K562 (cell line): ENCODE data around the gene DCAF15. TPM values are rescaled to one million over a fixed set of nuclear protein-coding genes. Genes with fewer than 3 reads are reported as not detected.

Experiments
- CHD4 ChIP-seq: fragments of 200-600 bp; sonication (generic); IDR thresholded peaks from 3 replicates; pipeline ENCODE4 v1.6.1; 2012; ENCODE audit warnings: low read depth, mild to moderate bottlenecking, mixed read lengths, low read length, inconsistent platforms; ENCODE audit not compliant: insufficient read depth, insufficient replicate concordance, poor library complexity, severe bottlenecking
- RBM15 ChIP-seq: fragments of 200-400 bp; formaldehyde crosslinking; IDR thresholded peaks from 2 replicates; pipeline ENCODE4 v1.6.1; 2018; ENCODE audit warnings: mild to moderate bottlenecking, low read length, moderate library complexity; ENCODE audit not compliant: insufficient read depth
- TRIM28 ChIP-seq: fragments of 450-650 bp; IDR thresholded peaks from 2 replicates; pipeline ENCODE4 v1.6.1; 2017
- ZNF143 ChIP-seq: sonication (generic); formaldehyde crosslinking; IDR thresholded peaks from 2 replicates; pipeline ENCODE4 v1.9.0; 2022; ENCODE audit warnings: mild to moderate bottlenecking, missing genetic modification reagents
- ZNF197 ChIP-seq: fragments of 200-800 bp; sonication (Bioruptor generic); IDR thresholded peaks from 2 replicates; pipeline ENCODE4 v1.6.1; 2016; ENCODE audit warnings: low read depth, missing genetic modification characterization, missing compliant biosample characterization
- ZNF282 ChIP-seq: sonication (generic); formaldehyde crosslinking; IDR thresholded peaks from 2 replicates; pipeline ENCODE4 v1.8.1; 2023; ENCODE audit warnings: missing genetic modification reagents
- polyA plus RNA-seq, 8 experiments: library from polyadenylated mRNA; depleted of rRNA in 4 of 8; stranded (reverse) in 5 of 8; unstranded in 3 of 8; fragments of >200 nt; fragmentation: Nextera tagmentation in 2 of 8; fragmentation: Illumina TruSeq in 1 of 8; extraction: Ambion mirVana in 2 of 8; extraction: Trizol in 1 of 8; gene quantifications; 2 replicates each; pipeline versions ENCODE4 v1.2.1 to v1.2.3, GENCODE V29; 2011 to 2014; ENCODE audit warnings: inconsistent platforms in 1 of 8, missing spikeins in 1 of 8
- total RNA-seq, 7 experiments: library from RNA; depleted of rRNA in 6 of 7; stranded (reverse); fragments of >200 nt in 6 of 7; fragmentation: Illumina TruSeq in 2 of 7; extraction: Trizol in 2 of 7; gene quantifications; 2 replicates each; pipeline versions ENCODE4 v1.2.1 to v1.2.3, GENCODE V29; 2011 to 2021; ENCODE audit warnings: low replicate concordance in 1 of 7
- TF ChIP-seq, protein P1 (sequence below), 2 experiments: fragments of 450-650 bp in 1 of 2; sonication (generic) in 1 of 2; formaldehyde crosslinking in 1 of 2; IDR thresholded peaks; 2 replicates each; pipeline versions ENCODE4 v1.7.1 to v1.9.0; 2016 to 2022; ENCODE audit warnings: inconsistent platforms in 1 of 2, mild to moderate bottlenecking in 1 of 2, missing genetic modification reagents in 1 of 2
- TF ChIP-seq, protein P2 (sequence below): fragments of 250-450 bp; sonication (Bioruptor Pico); IDR thresholded peaks from 2 replicates; pipeline ENCODE4 v1.8.0; 2022; ENCODE audit warnings: inconsistent platforms, mild to moderate bottlenecking, moderate library complexity, borderline replicate concordance
- TF ChIP-seq, protein P3 (sequence below): fragments of 250-450 bp; sonication (Bioruptor Pico); IDR thresholded peaks from 2 replicates; pipeline ENCODE4 v1.8.0; 2022; ENCODE audit warnings: inconsistent platforms
- TF ChIP-seq, protein P4 (sequence below): fragments of 450-650 bp; formaldehyde crosslinking; IDR thresholded peaks from 2 replicates; pipeline ENCODE4 v1.4.0; 2020; ENCODE audit warnings: mild to moderate bottlenecking
- TF ChIP-seq, protein P5 (sequence below): sonication (generic); formaldehyde crosslinking; IDR thresholded peaks from 2 replicates; pipeline ENCODE4 v1.8.0; 2022; ENCODE audit warnings: missing genetic modification reagents, mild to moderate bottlenecking, moderate library complexity, borderline replicate concordance

The DCAF15 gene
- total and polyA plus RNA-seq, 9 of the 15 experiments (the other 6 are each of a cell fraction or from before 2014, with no cell fraction given), result 0.17 to 68.5 (median 27.7) TPM

DNA sequence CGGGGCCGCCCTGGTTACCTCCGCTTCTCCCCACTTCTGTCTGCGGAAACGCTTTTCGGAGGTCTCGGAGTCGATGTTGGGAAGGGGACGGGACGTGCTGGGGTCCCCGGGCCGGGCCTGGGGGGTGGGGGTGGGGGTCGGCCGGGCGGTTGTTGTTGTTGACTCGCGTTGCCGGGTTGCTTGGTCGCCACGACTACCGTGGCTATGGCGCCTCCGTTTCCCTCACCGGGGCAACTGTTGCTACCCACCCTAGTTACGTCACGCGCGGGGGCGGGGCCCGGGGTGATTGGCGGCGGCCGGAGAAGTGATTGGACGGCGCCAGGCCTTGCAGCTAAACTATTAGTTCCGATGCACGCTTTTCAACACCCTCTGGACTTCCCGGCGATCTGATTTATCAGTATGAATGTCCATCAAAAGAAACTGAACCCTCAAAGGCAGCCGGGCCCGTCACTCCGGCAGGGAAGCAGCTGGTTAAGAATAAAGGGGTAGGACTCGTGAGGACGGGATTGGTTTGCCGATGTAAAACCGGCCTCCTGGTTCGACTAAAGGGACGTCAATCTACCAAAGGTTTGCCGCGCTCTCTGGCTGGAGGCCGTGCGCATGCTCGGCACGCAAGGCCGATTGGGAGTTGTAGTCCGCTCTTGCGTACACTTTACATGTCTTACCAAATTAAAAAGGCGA lies 53.9 kb downstream of the DCAF15 start, which contains the start of gene RFX1 (continued):
- TF ChIP-seq, protein P1, sequence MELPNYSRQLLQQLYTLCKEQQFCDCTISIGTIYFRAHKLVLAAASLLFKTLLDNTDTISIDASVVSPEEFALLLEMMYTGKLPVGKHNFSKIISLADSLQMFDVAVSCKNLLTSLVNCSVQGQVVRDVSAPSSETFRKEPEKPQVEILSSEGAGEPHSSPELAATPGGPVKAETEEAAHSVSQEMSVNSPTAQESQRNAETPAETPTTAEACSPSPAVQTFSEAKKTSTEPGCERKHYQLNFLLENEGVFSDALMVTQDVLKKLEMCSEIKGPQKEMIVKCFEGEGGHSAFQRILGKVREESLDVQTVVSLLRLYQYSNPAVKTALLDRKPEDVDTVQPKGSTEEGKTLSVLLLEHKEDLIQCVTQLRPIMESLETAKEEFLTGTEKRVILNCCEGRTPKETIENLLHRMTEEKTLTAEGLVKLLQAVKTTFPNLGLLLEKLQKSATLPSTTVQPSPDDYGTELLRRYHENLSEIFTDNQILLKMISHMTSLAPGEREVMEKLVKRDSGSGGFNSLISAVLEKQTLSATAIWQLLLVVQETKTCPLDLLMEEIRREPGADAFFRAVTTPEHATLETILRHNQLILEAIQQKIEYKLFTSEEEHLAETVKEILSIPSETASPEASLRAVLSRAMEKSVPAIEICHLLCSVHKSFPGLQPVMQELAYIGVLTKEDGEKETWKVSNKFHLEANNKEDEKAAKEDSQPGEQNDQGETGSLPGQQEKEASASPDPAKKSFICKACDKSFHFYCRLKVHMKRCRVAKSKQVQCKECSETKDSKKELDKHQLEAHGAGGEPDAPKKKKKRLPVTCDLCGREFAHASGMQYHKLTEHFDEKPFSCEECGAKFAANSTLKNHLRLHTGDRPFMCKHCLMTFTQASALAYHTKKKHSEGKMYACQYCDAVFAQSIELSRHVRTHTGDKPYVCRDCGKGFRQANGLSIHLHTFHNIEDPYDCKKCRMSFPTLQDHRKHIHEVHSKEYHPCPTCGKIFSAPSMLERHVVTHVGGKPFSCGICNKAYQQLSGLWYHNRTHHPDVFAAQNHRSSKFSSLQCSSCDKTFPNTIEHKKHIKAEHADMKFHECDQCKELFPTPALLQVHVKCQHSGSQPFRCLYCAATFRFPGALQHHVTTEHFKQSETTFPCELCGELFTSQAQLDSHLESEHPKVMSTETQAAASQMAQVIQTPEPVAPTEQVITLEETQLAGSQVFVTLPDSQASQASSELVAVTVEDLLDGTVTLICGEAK (IDR thresholded peaks at IDR 0.05), result peak; percentile 78
- TF ChIP-seq, protein P1 (CRISPR knock-in tag; IDR thresholded peaks at IDR 0.05), result no peak
- TF ChIP-seq, protein P2, sequence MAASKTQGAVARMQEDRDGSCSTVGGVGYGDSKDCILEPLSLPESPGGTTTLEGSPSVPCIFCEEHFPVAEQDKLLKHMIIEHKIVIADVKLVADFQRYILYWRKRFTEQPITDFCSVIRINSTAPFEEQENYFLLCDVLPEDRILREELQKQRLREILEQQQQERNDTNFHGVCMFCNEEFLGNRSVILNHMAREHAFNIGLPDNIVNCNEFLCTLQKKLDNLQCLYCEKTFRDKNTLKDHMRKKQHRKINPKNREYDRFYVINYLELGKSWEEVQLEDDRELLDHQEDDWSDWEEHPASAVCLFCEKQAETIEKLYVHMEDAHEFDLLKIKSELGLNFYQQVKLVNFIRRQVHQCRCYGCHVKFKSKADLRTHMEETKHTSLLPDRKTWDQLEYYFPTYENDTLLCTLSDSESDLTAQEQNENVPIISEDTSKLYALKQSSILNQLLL (CRISPR knock-in tag), result no peak
- TF ChIP-seq ZNF282 (no peak), RBM15 (no peak), TRIM28 (no peak), ZNF143 (peak; percentile 96), ZNF197 (CRISPR knock-in tag) (no peak), CHD4 (no peak)
- TF ChIP-seq, protein P3, sequence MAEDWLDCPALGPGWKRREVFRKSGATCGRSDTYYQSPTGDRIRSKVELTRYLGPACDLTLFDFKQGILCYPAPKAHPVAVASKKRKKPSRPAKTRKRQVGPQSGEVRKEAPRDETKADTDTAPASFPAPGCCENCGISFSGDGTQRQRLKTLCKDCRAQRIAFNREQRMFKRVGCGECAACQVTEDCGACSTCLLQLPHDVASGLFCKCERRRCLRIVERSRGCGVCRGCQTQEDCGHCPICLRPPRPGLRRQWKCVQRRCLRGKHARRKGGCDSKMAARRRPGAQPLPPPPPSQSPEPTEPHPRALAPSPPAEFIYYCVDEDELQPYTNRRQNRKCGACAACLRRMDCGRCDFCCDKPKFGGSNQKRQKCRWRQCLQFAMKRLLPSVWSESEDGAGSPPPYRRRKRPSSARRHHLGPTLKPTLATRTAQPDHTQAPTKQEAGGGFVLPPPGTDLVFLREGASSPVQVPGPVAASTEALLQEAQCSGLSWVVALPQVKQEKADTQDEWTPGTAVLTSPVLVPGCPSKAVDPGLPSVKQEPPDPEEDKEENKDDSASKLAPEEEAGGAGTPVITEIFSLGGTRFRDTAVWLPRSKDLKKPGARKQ, result no peak
- TF ChIP-seq, protein P4, sequence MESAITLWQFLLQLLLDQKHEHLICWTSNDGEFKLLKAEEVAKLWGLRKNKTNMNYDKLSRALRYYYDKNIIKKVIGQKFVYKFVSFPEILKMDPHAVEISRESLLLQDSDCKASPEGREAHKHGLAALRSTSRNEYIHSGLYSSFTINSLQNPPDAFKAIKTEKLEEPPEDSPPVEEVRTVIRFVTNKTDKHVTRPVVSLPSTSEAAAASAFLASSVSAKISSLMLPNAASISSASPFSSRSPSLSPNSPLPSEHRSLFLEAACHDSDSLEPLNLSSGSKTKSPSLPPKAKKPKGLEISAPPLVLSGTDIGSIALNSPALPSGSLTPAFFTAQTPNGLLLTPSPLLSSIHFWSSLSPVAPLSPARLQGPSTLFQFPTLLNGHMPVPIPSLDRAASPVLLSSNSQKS (CRISPR knock-in tag), result no peak
- TF ChIP-seq, protein P5, sequence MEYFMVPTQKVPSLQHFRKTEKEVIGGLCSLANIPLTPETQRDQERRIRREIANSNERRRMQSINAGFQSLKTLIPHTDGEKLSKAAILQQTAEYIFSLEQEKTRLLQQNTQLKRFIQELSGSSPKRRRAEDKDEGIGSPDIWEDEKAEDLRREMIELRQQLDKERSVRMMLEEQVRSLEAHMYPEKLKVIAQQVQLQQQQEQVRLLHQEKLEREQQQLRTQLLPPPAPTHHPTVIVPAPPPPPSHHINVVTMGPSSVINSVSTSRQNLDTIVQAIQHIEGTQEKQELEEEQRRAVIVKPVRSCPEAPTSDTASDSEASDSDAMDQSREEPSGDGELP, result peak; percentile 93
